Measurements from ENCODE around the gene ARFGAP1.

- TF ChIP-seq CTCF (IDR thresholded peaks at IDR 0.05), result no peak
- no peak for TF ChIP-seq JUN (IDR thresholded peaks at IDR 0.05)
- TF ChIP-seq MAX (IDR thresholded peaks at IDR 0.05), result no peak
- TF ChIP-seq ESRRA (IDR thresholded peaks at IDR 0.05; ENCODE audit: borderline replicate concordance, low read length), result no peak
These were observed 7.3 kb downstream of the ARFGAP1 start for GRCh38 chr20:63279931-63280330.
